ENCODE results near the gene PCSK6. TPM values are rescaled to one million over a fixed set of nuclear protein-coding genes. Genes with fewer than 3 reads are reported as not detected.

Gene PCSK6
- total RNA-seq, 1 experiment from 2014 or later, result 2.9 TPM

- no peaks in the 10 kb centered on the region for H3K36me3 Mint-ChIP-seq
- DNase-seq (ENCODE audit: low spot score) (no peak), ATAC-seq (no peak)
- no peak overlapping the region for H3K27ac Mint-ChIP-seq
- H3K27me3 Mint-ChIP-seq (ENCODE audit: low read depth), result no peaks in the 10 kb centered on the region
- H3K9me3 Mint-ChIP-seq, result no peaks in the 10 kb centered on the region
- ChIA-PET POLR2A (no interaction called here), CTCF (no interaction called here)
- TF ChIP-seq FOXP1 (CRISPR knock-in tag; IDR thresholded peaks at IDR 0.05; ENCODE audit: borderline replicate concordance), result no peak
- TF ChIP-seq ETV6 (CRISPR knock-in tag; IDR thresholded peaks at IDR 0.05), result no peak
- TF ChIP-seq TCF7 (CRISPR knock-in tag; IDR thresholded peaks at IDR 0.05; ENCODE audit: low read depth), result no peak
- TF ChIP-seq STAT6 (CRISPR knock-in tag; conservative IDR thresholded peaks at IDR 0.05; ENCODE audit: low read depth), result no peak
- TF ChIP-seq TEAD1 (CRISPR knock-in tag; IDR thresholded peaks at IDR 0.05), result no peak
- H3K4me1 Mint-ChIP-seq, result peaks cover 6% of the 10 kb centered on the region; the same call in 1 of the 2 replicates
- H3K4me3 Mint-ChIP-seq, result no peak overlapping the region
Observed at GRCh38 chr15:101379647-101380046, 109.9 kb downstream of the PCSK6 start.

DNA sequence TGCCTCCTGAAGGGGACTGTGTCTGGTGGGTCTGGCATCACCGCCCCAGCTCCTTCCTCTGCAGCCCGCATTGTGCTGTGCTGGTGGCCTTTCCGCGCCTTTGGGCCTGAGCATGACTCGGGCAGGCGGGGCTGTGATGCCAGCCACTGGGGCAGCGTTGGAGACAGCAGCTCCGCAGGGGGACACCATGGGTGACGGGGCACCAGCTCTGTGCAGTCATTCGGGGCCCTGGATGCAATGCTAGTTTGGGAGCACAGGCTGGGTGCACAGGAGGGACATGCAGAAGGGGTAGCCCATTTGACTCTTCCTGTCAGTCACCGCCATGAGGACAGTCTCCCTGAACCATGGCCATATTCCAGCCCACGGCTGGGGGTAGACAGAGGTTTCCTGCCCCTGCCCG lies 110.6 kb downstream of the PCSK6 start:
- ChIA-PET CTCF (interaction anchor here (2.1 kb wide), 1 partner anchor 58 kb away, joined by 7 read pairs; no protein-coding TSS in a partner anchor), POLR2A (no interaction called here)
- TF ChIP-seq ZBTB43 (CRISPR knock-in tag; IDR thresholded peaks at IDR 0.05) (no peak), E2F4 (CRISPR knock-in tag; IDR thresholded peaks at IDR 0.05; ENCODE audit: borderline replicate concordance, low read depth) (no peak), SOX15 (CRISPR knock-in tag; IDR thresholded peaks at IDR 0.05) (no peak), PRDM15 (CRISPR knock-in tag; IDR thresholded peaks at IDR 0.05) (no peak), MXD4 (CRISPR knock-in tag; IDR thresholded peaks at IDR 0.05; ENCODE audit: borderline replicate concordance) (no peak), IRF2 (CRISPR knock-in tag; IDR thresholded peaks at IDR 0.05; ENCODE audit: borderline replicate concordance, low read depth) (no peak)
- TF ChIP-seq, protein P1, sequence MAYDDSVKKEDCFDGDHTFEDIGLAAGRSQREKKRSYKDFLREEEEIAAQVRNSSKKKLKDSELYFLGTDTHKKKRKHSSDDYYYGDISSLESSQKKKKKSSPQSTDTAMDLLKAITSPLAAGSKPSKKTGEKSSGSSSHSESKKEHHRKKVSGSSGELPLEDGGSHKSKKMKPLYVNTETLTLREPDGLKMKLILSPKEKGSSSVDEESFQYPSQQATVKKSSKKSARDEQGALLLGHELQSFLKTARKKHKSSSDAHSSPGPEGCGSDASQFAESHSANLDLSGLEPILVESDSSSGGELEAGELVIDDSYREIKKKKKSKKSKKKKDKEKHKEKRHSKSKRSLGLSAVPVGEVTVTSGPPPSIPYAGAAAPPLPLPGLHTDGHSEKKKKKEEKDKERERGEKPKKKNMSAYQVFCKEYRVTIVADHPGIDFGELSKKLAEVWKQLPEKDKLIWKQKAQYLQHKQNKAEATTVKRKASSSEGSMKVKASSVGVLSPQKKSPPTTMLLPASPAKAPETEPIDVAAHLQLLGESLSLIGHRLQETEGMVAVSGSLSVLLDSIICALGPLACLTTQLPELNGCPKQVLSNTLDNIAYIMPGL (CRISPR knock-in tag; IDR thresholded peaks at IDR 0.05), result no peak
- TF ChIP-seq, protein P2, sequence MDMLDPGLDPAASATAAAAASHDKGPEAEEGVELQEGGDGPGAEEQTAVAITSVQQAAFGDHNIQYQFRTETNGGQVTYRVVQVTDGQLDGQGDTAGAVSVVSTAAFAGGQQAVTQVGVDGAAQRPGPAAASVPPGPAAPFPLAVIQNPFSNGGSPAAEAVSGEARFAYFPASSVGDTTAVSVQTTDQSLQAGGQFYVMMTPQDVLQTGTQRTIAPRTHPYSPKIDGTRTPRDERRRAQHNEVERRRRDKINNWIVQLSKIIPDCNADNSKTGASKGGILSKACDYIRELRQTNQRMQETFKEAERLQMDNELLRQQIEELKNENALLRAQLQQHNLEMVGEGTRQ (CRISPR knock-in tag; IDR thresholded peaks at IDR 0.05), result no peak
- Mint-ChIP-seq H3K4me3 (no peak overlapping the region), H3K27me3 (ENCODE audit: low read depth) (no peaks in the 10 kb centered on the region), H3K36me3 (no peaks in the 10 kb centered on the region), H3K4me1 (peaks cover 6% of the 10 kb centered on the region; the same call in 1 of the 2 replicates), H3K27ac (no peak overlapping the region), H3K9me3 (no peaks in the 10 kb centered on the region)
- ATAC-seq, result no peak
- DNase-seq (ENCODE audit: low spot score), result no peak
